ENCODE data around the gene PDZRN4.

DNA sequence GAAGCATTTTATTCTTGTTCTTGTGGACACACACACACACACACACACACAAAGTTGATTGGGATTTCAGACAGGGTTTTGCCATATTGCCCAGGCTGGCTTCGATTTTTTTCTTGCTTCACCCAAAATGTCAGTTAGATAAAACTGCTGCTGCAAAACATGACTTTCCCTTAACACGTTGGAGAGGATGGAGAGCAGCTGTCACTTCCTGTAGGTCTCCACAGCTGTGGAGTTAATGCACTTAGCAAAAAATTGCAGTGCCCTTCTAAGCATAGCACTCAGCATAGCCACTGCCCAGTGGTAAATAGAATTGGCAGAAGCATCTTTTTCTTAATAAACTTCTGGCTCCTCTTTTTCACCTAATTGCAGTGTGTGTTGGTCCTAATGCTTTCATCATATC, 54.5 kb downstream of the PDZRN4 start:
- no peak for TF ChIP-seq CTCF (IDR thresholded peaks at IDR 0.05)
- TF ChIP-seq POLR2A (IDR thresholded peaks at IDR 0.05), result no peak
- no peak for TF ChIP-seq EP300 (IDR thresholded peaks at IDR 0.05)

All from ovary (tissue), 3 donors.